ENCODE results near the gene ARSA. TPM values are rescaled to one million over a fixed set of nuclear protein-coding genes. Genes with fewer than 3 reads are reported as not detected.
A peak's percentile ranks its signal among the peaks of the same experiment; 100 is the strongest.

ARSA gene
- total RNA-seq, 2 experiments from 2014 or later: 31.6 to 34.4 TPM

DNA sequence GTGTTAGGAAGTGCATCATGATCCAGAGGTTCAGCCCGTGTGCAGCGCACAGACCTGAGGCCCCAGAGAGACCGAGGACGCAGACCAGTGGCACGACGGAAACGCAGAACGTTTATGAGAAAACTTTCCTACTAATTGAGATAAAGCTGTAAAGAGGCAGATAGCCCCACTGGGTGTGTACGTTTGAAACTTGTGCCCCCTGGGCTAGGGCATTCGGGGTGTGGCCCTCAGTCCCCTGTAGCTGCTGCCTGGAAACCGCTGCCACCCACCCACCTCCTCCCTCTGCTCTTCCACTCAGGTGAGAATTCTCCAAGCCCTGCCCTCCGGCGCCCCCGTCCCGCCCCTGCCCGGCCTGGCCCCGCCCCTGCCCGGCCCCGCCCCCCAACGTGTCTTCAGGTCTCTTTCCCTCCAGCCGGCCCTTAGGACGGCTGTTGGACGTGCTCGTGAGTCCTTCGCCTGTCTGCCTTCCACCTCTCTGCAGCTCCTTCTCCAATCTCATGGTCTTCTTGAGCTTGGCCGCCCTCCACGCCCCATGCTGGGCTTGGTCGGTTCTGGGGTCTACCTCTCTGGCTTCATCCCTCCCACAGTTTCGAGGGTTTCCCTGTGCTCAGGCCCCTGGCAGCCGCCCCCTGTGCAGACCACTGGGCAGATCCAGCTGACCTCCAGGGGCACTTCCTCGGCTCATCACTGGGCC, 15.3 kb downstream of the ARSA start:
- POLR2A ChIA-PET: interaction anchor here (1.2 kb wide), 1 partner anchor 29 kb away, joined by 3 read pairs; no protein-coding TSS in a partner anchor
- no TSS peak for BruUV-seq (replicated peaks)
- TF ChIP-seq EZH2phosphoT487 (IDR thresholded peaks at IDR 0.05; ENCODE audit: borderline replicate concordance, low read depth, low read length): no peak
- TF ChIP-seq, protein P1, sequence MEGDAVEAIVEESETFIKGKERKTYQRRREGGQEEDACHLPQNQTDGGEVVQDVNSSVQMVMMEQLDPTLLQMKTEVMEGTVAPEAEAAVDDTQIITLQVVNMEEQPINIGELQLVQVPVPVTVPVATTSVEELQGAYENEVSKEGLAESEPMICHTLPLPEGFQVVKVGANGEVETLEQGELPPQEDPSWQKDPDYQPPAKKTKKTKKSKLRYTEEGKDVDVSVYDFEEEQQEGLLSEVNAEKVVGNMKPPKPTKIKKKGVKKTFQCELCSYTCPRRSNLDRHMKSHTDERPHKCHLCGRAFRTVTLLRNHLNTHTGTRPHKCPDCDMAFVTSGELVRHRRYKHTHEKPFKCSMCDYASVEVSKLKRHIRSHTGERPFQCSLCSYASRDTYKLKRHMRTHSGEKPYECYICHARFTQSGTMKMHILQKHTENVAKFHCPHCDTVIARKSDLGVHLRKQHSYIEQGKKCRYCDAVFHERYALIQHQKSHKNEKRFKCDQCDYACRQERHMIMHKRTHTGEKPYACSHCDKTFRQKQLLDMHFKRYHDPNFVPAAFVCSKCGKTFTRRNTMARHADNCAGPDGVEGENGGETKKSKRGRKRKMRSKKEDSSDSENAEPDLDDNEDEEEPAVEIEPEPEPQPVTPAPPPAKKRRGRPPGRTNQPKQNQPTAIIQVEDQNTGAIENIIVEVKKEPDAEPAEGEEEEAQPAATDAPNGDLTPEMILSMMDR (conservative IDR thresholded peaks at IDR 0.05; ENCODE audit: low read length): no peak
- Histone ChIP-seq H2AFZ (ENCODE audit: low read length) (no peak overlapping the region), H3K4me2 (ENCODE audit: low read length) (no peak overlapping the region), H3K36me3 (ENCODE audit: insufficient read depth, low read length) (no peaks in the 10 kb centered on the region), H3K9me2 (ENCODE audit: insufficient read depth, low read length) (no peaks in the 10 kb centered on the region), H3K79me2 (ENCODE audit: insufficient read depth, low read depth, low read length) (no peaks in the 10 kb centered on the region), H3K27ac (ENCODE audit: low read depth, low read length, poor library complexity, severe bottlenecking) (no peak overlapping the region), H3K9me3 (ENCODE audit: low read length) (no peaks in the 10 kb centered on the region), H4K20me1 (ENCODE audit: insufficient read depth, low read length) (no peaks in the 10 kb centered on the region), H3K4me3 (ENCODE audit: low read depth, low read length, poor library complexity, severe bottlenecking) (no peak overlapping the region), H3K4me1 (ENCODE audit: insufficient read depth, low read length, poor library complexity, severe bottlenecking) (peaks cover 8% of the 10 kb centered on the region)
- peak; percentile 32 for DNase-seq (ENCODE audit: low spot score)
- intact Hi-C loops (cut with micrococcal nuclease; ENCODE audit: unreplicated experiment): no loop called here
- CTCF ChIA-PET (ENCODE audit: unreplicated experiment): interaction anchor here (0.6 kb wide), 1 partner anchor 87 kb away, joined by 5 read pairs; no protein-coding TSS in a partner anchor

DNA sequence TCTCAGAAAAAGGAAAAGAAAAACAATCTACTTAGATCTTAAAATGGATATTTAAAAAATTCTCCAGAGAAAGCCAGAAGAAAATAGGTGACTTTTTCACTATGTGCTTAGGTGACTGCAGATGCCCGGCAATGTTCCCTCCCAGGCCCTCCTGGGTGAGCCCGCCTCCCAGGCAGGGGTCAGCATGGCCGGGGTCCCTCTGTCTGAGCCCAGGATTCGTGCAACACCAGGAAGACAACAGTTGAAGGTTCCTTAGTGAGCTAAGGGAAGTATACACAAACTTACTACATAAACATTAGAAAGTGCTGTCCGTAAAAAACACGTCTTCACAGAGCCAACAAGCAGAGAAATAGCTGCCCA, 15.8 kb downstream of the ARSA start:
- Histone ChIP-seq H3K36me3 (ENCODE audit: insufficient read depth, low read length) (no peaks in the 10 kb centered on the region), H3K4me2 (ENCODE audit: low read length) (no peak overlapping the region), H3K4me3 (ENCODE audit: low read depth, low read length, poor library complexity, severe bottlenecking) (no peak overlapping the region), H3K4me1 (ENCODE audit: insufficient read depth, low read length, poor library complexity, severe bottlenecking) (peaks cover 8% of the 10 kb centered on the region), H3K27ac (ENCODE audit: low read depth, low read length, poor library complexity, severe bottlenecking) (no peak overlapping the region), H3K9me2 (ENCODE audit: insufficient read depth, low read length) (no peaks in the 10 kb centered on the region), H3K79me2 (ENCODE audit: insufficient read depth, low read depth, low read length) (no peaks in the 10 kb centered on the region), H2AFZ (ENCODE audit: low read length) (no peak overlapping the region), H3K9me3 (ENCODE audit: low read length) (no peaks in the 10 kb centered on the region), H4K20me1 (ENCODE audit: insufficient read depth, low read length) (no peaks in the 10 kb centered on the region)
- ChIA-PET CTCF (ENCODE audit: unreplicated experiment) (interaction anchor here (0.6 kb wide), 1 partner anchor 86 kb away, joined by 5 read pairs; no protein-coding TSS in a partner anchor), POLR2A (no interaction called here)
- intact Hi-C loops (cut with micrococcal nuclease; ENCODE audit: unreplicated experiment): no loop called here
- BruUV-seq (replicated peaks): no TSS peak
- no peak for DNase-seq (ENCODE audit: low spot score)
- TF ChIP-seq EZH2phosphoT487 (IDR thresholded peaks at IDR 0.05; ENCODE audit: borderline replicate concordance, low read depth, low read length): no peak
- TF ChIP-seq, protein P1 (conservative IDR thresholded peaks at IDR 0.05; ENCODE audit: low read length): no peak

DNA sequence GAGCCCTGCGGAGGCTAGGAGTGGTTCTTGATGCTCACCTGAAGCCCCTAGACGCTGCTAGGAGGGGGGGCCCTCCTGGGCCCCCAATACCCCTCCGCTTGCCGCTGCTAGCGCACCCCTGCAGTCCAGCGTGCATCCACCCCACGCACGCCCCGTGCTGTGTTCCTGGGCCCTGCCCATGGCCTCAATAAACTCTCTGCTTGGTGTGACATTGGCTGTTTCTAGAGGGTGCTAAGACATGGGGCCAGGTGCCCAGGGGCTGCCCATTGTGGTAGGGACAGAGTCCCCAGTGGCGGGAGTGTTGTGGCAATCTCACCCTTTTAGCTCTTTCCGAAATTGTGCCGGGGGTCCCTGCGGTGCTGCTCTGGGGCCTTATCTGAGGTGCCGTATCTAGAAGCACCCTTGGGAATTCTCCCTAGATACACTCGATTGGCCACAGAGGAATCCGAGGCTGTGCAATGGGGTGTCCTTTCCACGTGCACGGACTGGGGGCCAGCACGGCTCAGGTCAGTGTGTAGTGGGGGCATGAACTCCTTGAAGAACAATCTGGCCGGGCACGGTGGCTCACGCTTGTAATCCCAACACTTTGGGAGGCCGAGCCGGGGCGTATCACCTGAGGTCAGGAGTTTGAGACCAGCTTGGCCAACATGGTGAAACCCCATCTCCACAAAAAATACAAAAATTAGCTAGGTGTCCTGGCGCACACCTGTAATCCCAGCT, 16.5 kb downstream of the ARSA start:
- Histone ChIP-seq H3K4me2 (ENCODE audit: low read length) (no peak overlapping the region), H2AFZ (ENCODE audit: low read length) (no peak overlapping the region), H3K36me3 (ENCODE audit: insufficient read depth, low read length) (no peaks in the 10 kb centered on the region), H3K4me3 (ENCODE audit: low read depth, low read length, poor library complexity, severe bottlenecking) (no peak overlapping the region), H3K9me3 (ENCODE audit: low read length) (no peaks in the 10 kb centered on the region), H3K9me2 (ENCODE audit: insufficient read depth, low read length) (no peaks in the 10 kb centered on the region), H3K27ac (ENCODE audit: low read depth, low read length, poor library complexity, severe bottlenecking) (no peak overlapping the region), H4K20me1 (ENCODE audit: insufficient read depth, low read length) (no peaks in the 10 kb centered on the region), H3K79me2 (ENCODE audit: insufficient read depth, low read depth, low read length) (no peaks in the 10 kb centered on the region), H3K4me1 (ENCODE audit: insufficient read depth, low read length, poor library complexity, severe bottlenecking) (peaks cover 8% of the 10 kb centered on the region)
- TF ChIP-seq EZH2phosphoT487 (IDR thresholded peaks at IDR 0.05; ENCODE audit: borderline replicate concordance, low read depth, low read length): no peak
- TF ChIP-seq, protein P1 (conservative IDR thresholded peaks at IDR 0.05; ENCODE audit: low read length): no peak
- POLR2A ChIA-PET: no interaction called here
- DNase-seq (ENCODE audit: low spot score): no peak
- intact Hi-C loops (cut with micrococcal nuclease; ENCODE audit: unreplicated experiment): no loop called here
- no TSS peak for BruUV-seq (replicated peaks)
- CTCF ChIA-PET (ENCODE audit: unreplicated experiment): no interaction called here
